Endothelial cell of umbilical vein (primary cell): Measurements from ENCODE around the gene IMPDH2. TPM values are rescaled to one million over a fixed set of nuclear protein-coding genes. Genes with fewer than 3 reads are reported as not detected.
A peak's percentile ranks its signal among the peaks of the same experiment; 100 is the strongest.

Experiments used
- BruUV-seq: library from RNA; stranded (reverse); fragments of 400-500 nt; replicated peaks from 2 replicates; lab custom pipeline; 2021; lab: Mats Ljungman, UMichigan
- CTCF ChIA-PET: fragments of 300-600, 350-600 bp; sonication (Branson Sonifier 250); formaldehyde crosslinking; loops from one replicate; lab custom pipeline; 2021; ENCODE audit warnings: antibody characterized with exemption, inconsistent platforms; lab: Charles Lee
- POLR2A ChIA-PET: fragments of 300-600, 350-600 bp; sonication (Branson Sonifier 250); formaldehyde crosslinking; loops from one replicate; lab custom pipeline; 2021; ENCODE audit warnings: antibody characterized with exemption, inconsistent platforms; lab: Charles Lee
- DNase-seq: peaks from one replicate; pipeline ENCODE4 v3.0.0-alpha.2; 2011; ENCODE audit warnings: low read depth, low spot score
- FAIRE-seq: peaks from 2 replicates; lab custom pipeline; 2011; peaks lifted over from hg19 to GRCh38; lab: Jason Lieb, UNC
- H2AFZ ChIP-seq: 2 replicates; pipeline ENCODE4 v1.6.0; 2012; ENCODE audit warnings: low read depth, low read length, control low read depth, inconsistent platforms
- H3K27ac ChIP-seq: 2 replicates; pipeline ENCODE4 v1.5.1; 2011; ENCODE audit warnings: low read depth, mild to moderate bottlenecking, control low read depth, low read length, moderate library complexity; ENCODE audit not compliant: insufficient read depth
- H3K27me3 ChIP-seq, 2 experiments: 2 replicates each; pipeline versions ENCODE4 v1.6.0 to v1.6.1; 2011; ENCODE audit warnings: low read length in 2 of 2, mixed read lengths in 1 of 2; ENCODE audit not compliant: control insufficient read depth in 2 of 2, insufficient read depth in 2 of 2
- H3K36me3 ChIP-seq, 2 experiments: 2 replicates in 1 of 2; 3 replicates in 1 of 2; pipeline ENCODE4 v1.5.1; 2011; ENCODE audit warnings: low read length in 2 of 2, mild to moderate bottlenecking in 1 of 2, moderate library complexity in 1 of 2; ENCODE audit not compliant: control insufficient read depth in 2 of 2, insufficient read depth in 2 of 2; ENCODE audit errors: extremely low read depth in 1 of 2
- H3K4me1 ChIP-seq: 3 replicates; pipeline ENCODE4 v1.5.1; 2011; ENCODE audit warnings: mild to moderate bottlenecking, low read length; ENCODE audit not compliant: control insufficient read depth, insufficient read depth; ENCODE audit errors: extremely low read depth
- H3K4me2 ChIP-seq: 2 replicates; pipeline ENCODE4 v1.6.1; 2011; ENCODE audit warnings: low read length, control low read depth, mixed read lengths; ENCODE audit not compliant: insufficient read depth
- H3K4me3 ChIP-seq, 3 experiments: fragments of 200-600 bp in 1 of 3; sonication (generic), shearing (Covaris generic) in 1 of 3; replicated peaks in 1 of 3; 2 replicates each; pipeline ENCODE4 v1.5.1; 2011 to 2016; ENCODE audit warnings: control low read depth in 3 of 3, low read length in 3 of 3, mild to moderate bottlenecking in 2 of 3, inconsistent platforms in 1 of 3, low read depth in 1 of 3, moderate library complexity in 1 of 3; ENCODE audit not compliant: insufficient read depth in 1 of 3
- H3K79me2 ChIP-seq: 2 replicates; pipeline ENCODE4 v1.6.0; 2012; ENCODE audit warnings: low read length, inconsistent platforms; ENCODE audit not compliant: control insufficient read depth, insufficient read depth
- H3K9ac ChIP-seq: replicated peaks from 2 replicates; pipeline ENCODE3; 2011; ENCODE audit warnings: low read length, control low read depth; ENCODE audit not compliant: insufficient read depth; ENCODE audit errors: extremely low read depth
- H3K9me1 ChIP-seq: replicated peaks from 3 replicates; pipeline ENCODE4 v1.6.0; 2011; ENCODE audit warnings: mild to moderate bottlenecking, low read length; ENCODE audit not compliant: control insufficient read depth, insufficient read depth; ENCODE audit errors: extremely low read depth
- H3K9me3 ChIP-seq: replicated peaks from 2 replicates; pipeline ENCODE4 v1.5.1; 2012; ENCODE audit warnings: low read length, inconsistent platforms; ENCODE audit not compliant: control insufficient read depth, insufficient read depth
- H4K20me1 ChIP-seq: replicated peaks from 2 replicates; pipeline ENCODE3; 2011; ENCODE audit warnings: mild to moderate bottlenecking, low read length; ENCODE audit not compliant: control insufficient read depth, insufficient read depth; ENCODE audit errors: extremely low read depth
- CTCF ChIP-seq, 2 donors: IDR thresholded peaks; 1 replicate in 1 of 2; 2 replicates in 1 of 2; pipeline ENCODE4 v1.5.1; 2011; ENCODE audit warnings: low read length in 2 of 2, mild to moderate bottlenecking in 2 of 2, moderate library complexity in 2 of 2, control low read depth in 1 of 2, inconsistent platforms in 1 of 2, low read depth in 1 of 2; ENCODE audit not compliant: insufficient read depth in 1 of 2; ENCODE audit errors: extremely low read depth in 1 of 2
- EZH2 ChIP-seq: IDR thresholded peaks from 2 replicates; pipeline ENCODE4 v1.6.1; 2012; ENCODE audit warnings: borderline replicate concordance, low read depth, mild to moderate bottlenecking, moderate library complexity, low read length, inconsistent platforms; ENCODE audit not compliant: severe bottlenecking
- FOS ChIP-seq: IDR thresholded peaks from 2 replicates; pipeline ENCODE4 v1.6.1; 2011; ENCODE audit warnings: mild to moderate bottlenecking, low read length, moderate library complexity, borderline replicate concordance; ENCODE audit not compliant: insufficient read depth
- GATA2 ChIP-seq: IDR thresholded peaks from 2 replicates; pipeline ENCODE4 v1.7.0; 2011; ENCODE audit warnings: low read depth, mild to moderate bottlenecking, moderate library complexity, mixed read lengths, low read length; ENCODE audit not compliant: insufficient read length, insufficient read depth
- JUN ChIP-seq: IDR thresholded peaks from 2 replicates; pipeline ENCODE4 v1.6.1; 2011; ENCODE audit warnings: borderline replicate concordance, low read depth; ENCODE audit not compliant: insufficient read length, insufficient read depth
- MAX ChIP-seq: IDR thresholded peaks from 2 replicates; pipeline ENCODE4 v1.6.1; 2011; ENCODE audit not compliant: insufficient read depth, insufficient read length
- MYC ChIP-seq: IDR thresholded peaks from one replicate; pipeline ENCODE4 v1.6.1; 2011; ENCODE audit warnings: mild to moderate bottlenecking, low read depth, low read length
- POLR2A ChIP-seq: IDR thresholded peaks from 2 replicates; pipeline ENCODE4 v1.6.1; 2012; ENCODE audit warnings: low read depth, mild to moderate bottlenecking, control low read depth, low read length
- POLR2AphosphoS5 ChIP-seq: IDR thresholded peaks from 2 replicates; pipeline ENCODE4 v1.6.1; 2012; ENCODE audit warnings: low read depth, mild to moderate bottlenecking, control low read depth, low read length, moderate library complexity; ENCODE audit not compliant: insufficient read depth
- dilution Hi-C: fragments of 300-500 bp; cut with MboI; formaldehyde crosslinking; loops from one replicate; pipeline ENCODE4 v1.15.0; 2019; ENCODE audit warnings: low sequenced_read_pairs; ENCODE audit not compliant: extremely low pct_ligation_motif_present
- intact Hi-C: fragments of 100-400 bp; cut with micrococcal nuclease; formaldehyde crosslinking; loops from one replicate; pipeline ENCODE4 v1.10.0; 2022
- polyA plus RNA-seq, 4 experiments: library from polyadenylated mRNA; depleted of rRNA in 3 of 4; stranded (reverse) in 3 of 4; unstranded in 1 of 4; fragments of >200 nt; gene quantifications; 2 replicates each; pipeline versions ENCODE4 v1.2.1 to v1.2.3, GENCODE V29; 2011 to 2012; ENCODE audit warnings: missing spikeins in 1 of 4
- total RNA-seq: library from RNA; stranded (reverse); gene quantifications from 2 replicates; pipeline ENCODE4 v1.2.3, GENCODE V29; 2021

The IMPDH2 gene
- total and polyA plus RNA-seq, 2 donors (not counting 3 experiments of a cell fraction or from before 2014, with no cell fraction given) = 167 to 189 TPM

- H3K9me3 ChIP-seq = no peaks in the 10 kb centered on the region
- intact Hi-C loops (no loop called here), dilution Hi-C loops (no loop called here)
- H3K9me1 ChIP-seq = no peaks in the 10 kb centered on the region
- BruUV-seq = TSS peak; percentile 57
- no peak overlapping the region for H2AFZ ChIP-seq
- TF ChIP-seq GATA2 (no peak), MYC (no peak), POLR2AphosphoS5 (no peak), POLR2A (no peak), JUN (no peak), FOS (no peak)
- no peak overlapping the region for H3K4me2 ChIP-seq
- no peaks in the 10 kb centered on the region for H4K20me1 ChIP-seq
- CTCF ChIA-PET = no interaction called here
- H3K9ac ChIP-seq = no peak overlapping the region
- H3K27me3 ChIP-seq = no peaks in the 10 kb centered on the region
- no peak overlapping the region for H3K27ac ChIP-seq
- no peak overlapping the region for H3K4me3 ChIP-seq
- no peaks in the 10 kb centered on the region for H3K4me1 ChIP-seq
- DNase-seq (no peak), FAIRE-seq (no peak)
- H3K36me3 ChIP-seq = peaks cover 14 to 25% of the 10 kb centered on the region in 2 experiments
- POLR2A ChIA-PET = no interaction called here
- H3K79me2 ChIP-seq = peaks cover 9% of the 10 kb centered on the region
Observed at GRCh38 chr3:49057268-49057667, 28.1 kb upstream of the IMPDH2 start.

- DNase-seq (no peak), FAIRE-seq (no peak)
- no peaks in the 10 kb centered on the region for H3K27me3 ChIP-seq
- CTCF ChIA-PET = no interaction called here
- no peaks in the 10 kb centered on the region for H3K9me3 ChIP-seq
- no peak overlapping the region for H2AFZ ChIP-seq
- H4K20me1 ChIP-seq = no peaks in the 10 kb centered on the region
- no peak overlapping the region for H3K9ac ChIP-seq
- POLR2A ChIA-PET = no interaction called here
- H3K4me3 ChIP-seq = no peak overlapping the region
- peaks cover 14 to 20% of the 10 kb centered on the region in 2 experiments for H3K36me3 ChIP-seq
- intact Hi-C loops = no loop called here
- no TSS peak for BruUV-seq
- TF ChIP-seq POLR2A = no peak
- no peak for TF ChIP-seq MYC
- no peak for TF ChIP-seq GATA2
- no peak for TF ChIP-seq MAX
- no peak for TF ChIP-seq JUN
- TF ChIP-seq CTCF (IDR thresholded peaks at IDR 0.05; ENCODE audit: extremely low read depth in 1 of 2, insufficient read depth in 1 of 2, low read depth in 1 of 2, low read length in 2 of 2) = no peak
- TF ChIP-seq EZH2 = no peak
- TF ChIP-seq FOS = no peak
- TF ChIP-seq POLR2AphosphoS5 = no peak
- H3K79me2 ChIP-seq = peaks cover 5% of the 10 kb centered on the region
- dilution Hi-C loops = no loop called here
- H3K4me2 ChIP-seq = no peak overlapping the region
- peaks cover 2% of the 10 kb centered on the region for H3K9me1 ChIP-seq
- no peaks in the 10 kb centered on the region for H3K4me1 ChIP-seq
- H3K27ac ChIP-seq = no peak overlapping the region
Observed at GRCh38 chr3:49054344-49054862, 25.2 kb upstream of the IMPDH2 start.
